Measurements from ENCODE around the gene KISS1. TPM values are rescaled to one million over a fixed set of nuclear protein-coding genes. Genes with fewer than 3 reads are reported as not detected.
A peak's percentile ranks its signal among the peaks of the same experiment; 100 is the strongest.

The KISS1 gene
- total and polyA plus RNA-seq, 10 donors = not detected

DNA sequence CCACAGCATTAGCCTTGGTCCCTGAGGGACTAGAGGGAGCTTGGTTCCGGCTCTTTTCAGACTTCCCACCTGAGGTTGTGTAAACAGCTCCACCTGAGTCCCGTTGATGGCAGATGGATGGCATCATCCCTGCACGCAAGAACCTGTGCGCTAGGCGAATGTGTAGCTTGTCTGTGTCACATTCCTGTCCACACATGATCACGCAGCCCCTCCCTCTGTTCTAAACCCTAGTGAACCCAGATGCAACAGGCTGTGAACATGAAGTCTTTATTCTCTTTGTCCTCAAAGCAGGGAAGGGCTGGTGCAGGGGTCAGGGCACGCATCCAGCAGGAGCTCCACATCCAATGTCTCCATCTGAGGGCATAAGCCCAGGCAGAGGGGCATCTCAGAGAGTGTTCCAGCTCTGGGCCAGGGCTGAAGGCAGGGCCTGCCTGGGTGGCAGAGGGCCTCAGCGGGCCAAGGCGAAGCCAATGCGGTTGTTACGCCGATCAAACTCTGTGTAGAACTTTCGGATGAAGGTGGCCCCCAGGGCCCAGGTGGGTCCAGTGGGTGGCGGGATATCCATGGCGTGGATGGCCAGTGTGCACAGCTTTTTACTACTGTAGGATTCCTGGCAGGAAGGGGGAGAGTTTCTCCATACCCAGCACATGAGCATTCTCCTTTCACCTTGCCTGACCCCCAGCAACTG lies 41.6 kb downstream of the KISS1 start:
- TF ChIP-seq, protein P1, sequence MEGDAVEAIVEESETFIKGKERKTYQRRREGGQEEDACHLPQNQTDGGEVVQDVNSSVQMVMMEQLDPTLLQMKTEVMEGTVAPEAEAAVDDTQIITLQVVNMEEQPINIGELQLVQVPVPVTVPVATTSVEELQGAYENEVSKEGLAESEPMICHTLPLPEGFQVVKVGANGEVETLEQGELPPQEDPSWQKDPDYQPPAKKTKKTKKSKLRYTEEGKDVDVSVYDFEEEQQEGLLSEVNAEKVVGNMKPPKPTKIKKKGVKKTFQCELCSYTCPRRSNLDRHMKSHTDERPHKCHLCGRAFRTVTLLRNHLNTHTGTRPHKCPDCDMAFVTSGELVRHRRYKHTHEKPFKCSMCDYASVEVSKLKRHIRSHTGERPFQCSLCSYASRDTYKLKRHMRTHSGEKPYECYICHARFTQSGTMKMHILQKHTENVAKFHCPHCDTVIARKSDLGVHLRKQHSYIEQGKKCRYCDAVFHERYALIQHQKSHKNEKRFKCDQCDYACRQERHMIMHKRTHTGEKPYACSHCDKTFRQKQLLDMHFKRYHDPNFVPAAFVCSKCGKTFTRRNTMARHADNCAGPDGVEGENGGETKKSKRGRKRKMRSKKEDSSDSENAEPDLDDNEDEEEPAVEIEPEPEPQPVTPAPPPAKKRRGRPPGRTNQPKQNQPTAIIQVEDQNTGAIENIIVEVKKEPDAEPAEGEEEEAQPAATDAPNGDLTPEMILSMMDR (IDR thresholded peaks at IDR 0.05 in 8 of 11, conservative IDR thresholded peaks at IDR 0.05 in 3 of 11) = no peak
- TF ChIP-seq POLR2A (IDR thresholded peaks at IDR 0.05) = no peak
- no peak for TF ChIP-seq POLR2AphosphoS5 (IDR thresholded peaks at IDR 0.05)
- intact Hi-C loops (cut with DNase I; ENCODE audit: low total_unique reads) = no loop called here
- H3K9me3 ChIP-seq = no peaks in the 10 kb centered on the region
- WGBS, 5 donors = 89 to 97% (median 93%) methylated on average over 13 to 15 of the region's 15 CpGs
- DNase-seq = no peak
- no peak overlapping the region for H3K4me3 ChIP-seq
- H3K27me3 ChIP-seq (replicated peaks in 1 of 7) = peaks cover 0 to 69% (median 13%) of the 10 kb centered on the region in 7 donors
- H3K36me3 ChIP-seq = no peaks in the 10 kb centered on the region
- H3K27ac ChIP-seq = no peak overlapping the region
- peaks cover 4 to 35% (median 16%) of the 10 kb centered on the region in 6 donors for H3K4me1 ChIP-seq

DNA sequence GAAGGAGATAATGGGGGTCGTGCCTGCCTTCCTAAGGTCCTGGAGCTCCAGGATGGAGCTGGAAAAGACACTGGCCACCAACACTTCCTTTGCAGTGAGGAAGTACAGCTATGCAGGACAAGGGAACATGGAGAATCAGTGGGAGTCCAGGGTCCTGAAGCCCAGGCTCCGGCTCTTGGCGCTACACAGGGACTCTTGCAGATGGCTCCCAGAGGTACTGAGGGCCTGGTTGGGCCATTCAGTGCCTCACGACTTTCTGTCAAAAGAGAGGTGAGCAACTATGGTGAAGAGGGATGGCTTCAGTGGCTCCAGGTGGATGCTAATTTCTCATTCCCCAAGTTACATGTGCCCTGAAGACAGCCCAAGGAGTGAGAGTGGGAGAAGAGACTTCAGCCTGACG lies 42.6 kb downstream of the KISS1 start:
- DNase-seq = no peak
- intact Hi-C loops (cut with DNase I; ENCODE audit: low total_unique reads) = no loop called here
- 88 to 97% (median 91%) methylated on average over 5 of the region's 5 CpGs for whole genome bisulfite sequencing, 5 donors

DNA sequence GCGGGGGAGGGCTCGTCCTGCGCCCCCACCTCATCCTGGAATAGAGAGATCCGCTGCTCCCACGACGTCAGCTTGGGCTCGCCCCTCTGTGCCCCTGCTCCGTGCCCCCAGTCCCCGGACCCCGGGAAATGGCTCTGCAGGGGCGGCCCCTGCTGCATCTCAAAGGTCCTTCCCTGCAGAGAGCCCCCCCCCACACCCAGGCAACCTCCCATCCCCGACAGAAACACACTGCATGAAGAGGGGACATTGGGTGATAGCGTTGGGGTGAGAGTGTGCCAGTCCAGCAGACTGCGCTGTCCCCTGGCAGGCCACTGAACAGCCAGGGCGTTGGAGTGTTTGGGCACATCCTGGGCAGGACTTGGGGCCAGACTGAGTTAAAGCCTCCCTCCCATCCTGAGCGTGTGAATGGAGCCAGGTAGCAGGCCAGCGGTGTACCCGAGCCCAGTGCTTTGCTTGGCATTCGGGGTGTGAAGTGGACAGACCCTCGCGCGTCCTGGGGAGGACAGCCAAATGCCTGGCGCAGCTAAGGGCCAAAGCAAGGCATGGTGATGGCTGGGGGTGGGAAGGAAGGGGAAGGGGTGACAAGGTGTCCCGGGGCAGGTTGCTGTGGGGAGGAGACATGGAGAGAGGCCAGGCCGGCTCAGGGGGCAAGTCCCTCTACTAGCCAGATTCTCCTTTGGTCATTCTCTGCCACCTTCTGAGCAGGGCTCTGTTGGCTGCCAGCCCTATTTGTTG lies 43.8 kb downstream of the KISS1 start:
- WGBS, 5 donors = 31 to 57% (median 36%) methylated on average over 15 to 25 of the region's 25 CpGs
- Histone ChIP-seq H3K27ac (peak overlapping the region in 5 of 8 donors; percentile 38 to 82 (median 75)), H3K9me3 (no peaks in the 10 kb centered on the region), H3K4me1 (peaks cover 4 to 30% (median 16%) of the 10 kb centered on the region in 6 donors), H3K27me3 (replicated peaks in 1 of 7) (peaks cover 0 to 69% (median 13%) of the 10 kb centered on the region in 7 donors), H3K36me3 (no peaks in the 10 kb centered on the region), H3K4me3 (peak overlapping the region; percentile 48 to 87 (median 59))
- DNase-seq = no peak
- intact Hi-C loops (cut with DNase I; ENCODE audit: low total_unique reads) = no loop called here
- peak in 1 of 3 donors; percentile 15 for TF ChIP-seq POLR2AphosphoS5 (IDR thresholded peaks at IDR 0.05)
- no peak for TF ChIP-seq POLR2A (IDR thresholded peaks at IDR 0.05)
- TF ChIP-seq, protein P1 (IDR thresholded peaks at IDR 0.05 in 8 of 11, conservative IDR thresholded peaks at IDR 0.05 in 3 of 11) = peak in 1 of 11 experiments; percentile 12

More for the DNA sequence above, 42.6 kb downstream of the KISS1 start:
- Histone ChIP-seq H3K9me3 (no peaks in the 10 kb centered on the region), H3K4me3 (no peak overlapping the region), H3K36me3 (no peaks in the 10 kb centered on the region), H3K27me3 (replicated peaks in 1 of 7) (peaks cover 0 to 69% (median 13%) of the 10 kb centered on the region in 7 donors), H3K4me1 (peaks cover 4 to 35% (median 16%) of the 10 kb centered on the region in 6 donors), H3K27ac (no peak overlapping the region)
- TF ChIP-seq POLR2A (IDR thresholded peaks at IDR 0.05) (no peak), POLR2AphosphoS5 (IDR thresholded peaks at IDR 0.05) (no peak)
- TF ChIP-seq, protein P1 (IDR thresholded peaks at IDR 0.05 in 8 of 11, conservative IDR thresholded peaks at IDR 0.05 in 3 of 11) = no peak
